ENCODE results near the gene HDGFL1.

GRCh38 chr6:22570185-22570551 lies 802 bp downstream of the HDGFL1 start:
- TF ChIP-seq, protein P1, sequence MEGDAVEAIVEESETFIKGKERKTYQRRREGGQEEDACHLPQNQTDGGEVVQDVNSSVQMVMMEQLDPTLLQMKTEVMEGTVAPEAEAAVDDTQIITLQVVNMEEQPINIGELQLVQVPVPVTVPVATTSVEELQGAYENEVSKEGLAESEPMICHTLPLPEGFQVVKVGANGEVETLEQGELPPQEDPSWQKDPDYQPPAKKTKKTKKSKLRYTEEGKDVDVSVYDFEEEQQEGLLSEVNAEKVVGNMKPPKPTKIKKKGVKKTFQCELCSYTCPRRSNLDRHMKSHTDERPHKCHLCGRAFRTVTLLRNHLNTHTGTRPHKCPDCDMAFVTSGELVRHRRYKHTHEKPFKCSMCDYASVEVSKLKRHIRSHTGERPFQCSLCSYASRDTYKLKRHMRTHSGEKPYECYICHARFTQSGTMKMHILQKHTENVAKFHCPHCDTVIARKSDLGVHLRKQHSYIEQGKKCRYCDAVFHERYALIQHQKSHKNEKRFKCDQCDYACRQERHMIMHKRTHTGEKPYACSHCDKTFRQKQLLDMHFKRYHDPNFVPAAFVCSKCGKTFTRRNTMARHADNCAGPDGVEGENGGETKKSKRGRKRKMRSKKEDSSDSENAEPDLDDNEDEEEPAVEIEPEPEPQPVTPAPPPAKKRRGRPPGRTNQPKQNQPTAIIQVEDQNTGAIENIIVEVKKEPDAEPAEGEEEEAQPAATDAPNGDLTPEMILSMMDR (IDR thresholded peaks at IDR 0.05; ENCODE audit: poor library complexity), result no peak
- TF ChIP-seq EZH2 (IDR thresholded peaks at IDR 0.05; ENCODE audit: borderline replicate concordance) (no peak), EZH2phosphoT487 (IDR thresholded peaks at IDR 0.05; ENCODE audit: low read depth, severe bottlenecking, unreplicated experiment) (no peak)

All from hepatocyte (in vitro differentiated cells).